Suppressor macrophage treated with lipopolysaccharide for 4 hours (primary cell): ENCODE data around the gene SLC45A3.
A peak's percentile ranks its signal among the peaks of the same experiment; 100 is the strongest.
"Not testable (repeated sequence)": the region's sequence is repeated elsewhere in the genome, so short reads cannot be mapped to it uniquely, and the experiment has no call there.

ENCODE experiments used
- DNase-seq: peaks from one replicate; pipeline ENCODE4 v3.0.0-alpha.2; 2020

Gene SLC45A3

DNA sequence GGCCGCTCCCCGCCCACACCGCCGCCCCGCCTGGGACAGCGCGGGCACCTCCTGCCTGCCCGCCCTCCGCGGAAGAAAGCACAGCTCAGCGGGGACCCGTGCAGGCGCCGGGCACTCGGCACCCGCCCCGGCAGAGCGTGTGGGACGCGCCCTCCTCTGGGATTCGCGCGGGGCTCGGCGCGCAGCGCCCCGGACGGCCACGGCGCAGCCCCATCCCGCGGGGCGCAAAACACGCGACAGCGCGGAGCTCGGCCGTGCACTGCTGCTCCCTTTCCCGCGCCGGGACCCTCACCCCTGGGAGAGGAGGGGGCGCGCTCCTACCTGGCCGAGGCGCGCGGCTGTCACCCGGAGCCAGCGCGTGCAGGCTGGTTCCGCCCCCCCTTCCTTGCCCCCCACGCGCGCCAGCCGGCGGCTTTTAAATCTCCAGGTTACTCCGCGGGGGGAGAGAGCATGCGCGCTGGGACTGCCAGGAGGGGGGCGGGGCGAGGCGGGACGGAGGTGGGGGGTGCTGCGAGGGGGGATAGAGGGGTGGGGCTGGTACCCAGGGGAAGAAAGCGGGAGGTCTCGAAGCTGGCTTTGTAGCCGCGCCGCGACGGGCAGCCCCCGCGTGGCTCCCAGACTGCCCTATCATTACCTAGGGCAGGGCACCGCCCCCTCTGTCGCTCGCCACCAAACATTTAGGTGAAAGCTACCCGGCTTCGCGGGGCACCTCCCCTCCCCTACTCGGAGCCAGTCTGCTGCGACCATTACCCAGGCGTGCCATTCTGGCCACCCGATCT lies at the start of gene SLC45A3:
SLC45A3 (minus strand) TSS at position 437 of the 779 bp plus-strand sequence. CDS start 15,853 bp downstream, outside the sequence.
- no peak for DNase-seq

- DNase-seq: no peak
Observed at GRCh38 chr1:205726619-205727125, 46.4 kb upstream of the SLC45A3 start.

DNA sequence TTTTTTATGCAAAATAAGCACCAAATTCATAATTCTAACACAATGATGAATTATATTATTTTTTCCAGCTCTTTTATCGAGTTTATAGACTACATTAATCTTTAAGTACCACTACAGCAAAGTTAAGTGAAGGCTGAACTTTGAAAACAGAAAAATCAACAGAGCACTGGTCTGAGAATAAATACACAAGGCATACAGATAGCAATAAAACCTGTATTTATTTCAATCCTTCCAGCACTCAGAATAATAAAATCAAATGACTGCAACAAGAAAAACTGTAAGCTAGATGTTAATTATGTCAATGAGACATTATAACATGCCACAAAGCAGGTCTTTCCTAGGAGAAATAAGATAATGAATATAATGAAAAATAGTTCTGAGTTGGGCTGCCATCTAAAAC lies 45.2 kb upstream of the SLC45A3 start:
- no peak for DNase-seq

DNA sequence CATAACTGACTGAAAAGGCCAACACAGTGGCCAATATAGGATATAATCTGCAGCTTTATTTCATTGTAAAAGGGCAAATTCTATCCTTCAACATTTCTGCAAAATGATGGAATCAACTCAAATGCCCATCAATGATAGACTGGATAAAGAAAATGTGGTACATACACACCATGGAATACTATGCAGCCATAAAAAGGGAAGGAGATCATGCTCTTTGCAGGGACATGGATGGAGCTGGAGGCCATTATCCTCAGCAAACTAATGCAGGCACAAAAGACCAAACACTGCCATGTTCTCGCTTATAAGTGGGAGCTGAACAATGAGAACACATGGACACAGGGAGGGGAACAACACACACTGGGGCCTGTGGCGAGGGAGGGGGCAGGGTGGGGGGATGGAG lies 40.4 kb upstream of the SLC45A3 start:
- DNase-seq: not testable (repeated sequence)

GRCh38 chr1:205719762-205720161 lies 39.5 kb upstream of the SLC45A3 start:
- DNase-seq: no peak

GRCh38 chr1:205719015-205719414 lies 38.7 kb upstream of the SLC45A3 start:
- no peak for DNase-seq

- peak; percentile 23 for DNase-seq
Observed at GRCh38 chr1:205716371-205717132, 36.2 kb upstream of the SLC45A3 start.

DNA sequence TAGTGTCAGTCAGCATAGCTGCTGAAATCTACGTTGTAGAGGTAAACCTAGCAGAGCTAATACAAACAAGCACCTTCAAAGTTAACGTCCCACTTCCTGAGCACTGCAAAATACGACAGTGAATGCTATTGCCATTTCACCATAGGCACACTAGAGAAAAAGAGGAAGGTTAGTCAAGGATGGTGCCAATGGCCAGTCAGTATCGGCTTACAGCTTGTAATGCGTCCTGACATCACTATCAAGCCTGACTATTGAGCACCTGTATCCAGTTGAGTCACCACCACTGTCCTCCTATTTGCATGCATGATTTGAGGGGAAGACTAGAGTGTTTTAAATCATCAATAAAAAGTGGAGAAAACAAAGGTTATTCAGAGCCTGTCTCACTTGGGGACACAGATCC lies 35.3 kb upstream of the SLC45A3 start:
- peak; percentile 61 for DNase-seq

DNA sequence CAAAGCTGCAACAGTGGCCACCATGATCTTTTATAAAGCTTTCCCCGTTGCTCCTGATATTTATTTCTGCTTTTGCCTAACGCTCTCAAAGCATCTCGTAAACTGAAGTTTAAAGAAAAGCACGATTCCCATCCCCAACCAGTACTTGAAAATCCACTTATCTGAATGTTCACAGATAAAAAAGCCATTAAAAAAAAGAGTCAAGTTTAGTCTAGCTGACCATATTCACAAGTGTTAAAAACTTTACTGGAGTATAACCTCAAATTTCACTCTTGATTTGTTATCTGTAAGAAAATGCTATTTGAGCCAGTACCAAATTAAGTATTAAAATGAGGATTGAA lies 34.6 kb upstream of the SLC45A3 start:
- no peak for DNase-seq

GRCh38 chr1:205714190-205714905 lies 34.0 kb upstream of the SLC45A3 start:
- peak; percentile 30 for DNase-seq

GRCh38 chr1:205711105-205712048 lies 31.1 kb upstream of the SLC45A3 start:
- peak; percentile 93 for DNase-seq

- no peak for DNase-seq
Observed at GRCh38 chr1:205710201-205711062, 30.1 kb upstream of the SLC45A3 start.

GRCh38 chr1:205709640-205710039 lies 29.3 kb upstream of the SLC45A3 start:
- DNase-seq: no peak

GRCh38 chr1:205709059-205709398 lies 28.7 kb upstream of the SLC45A3 start:
- no peak for DNase-seq

DNA sequence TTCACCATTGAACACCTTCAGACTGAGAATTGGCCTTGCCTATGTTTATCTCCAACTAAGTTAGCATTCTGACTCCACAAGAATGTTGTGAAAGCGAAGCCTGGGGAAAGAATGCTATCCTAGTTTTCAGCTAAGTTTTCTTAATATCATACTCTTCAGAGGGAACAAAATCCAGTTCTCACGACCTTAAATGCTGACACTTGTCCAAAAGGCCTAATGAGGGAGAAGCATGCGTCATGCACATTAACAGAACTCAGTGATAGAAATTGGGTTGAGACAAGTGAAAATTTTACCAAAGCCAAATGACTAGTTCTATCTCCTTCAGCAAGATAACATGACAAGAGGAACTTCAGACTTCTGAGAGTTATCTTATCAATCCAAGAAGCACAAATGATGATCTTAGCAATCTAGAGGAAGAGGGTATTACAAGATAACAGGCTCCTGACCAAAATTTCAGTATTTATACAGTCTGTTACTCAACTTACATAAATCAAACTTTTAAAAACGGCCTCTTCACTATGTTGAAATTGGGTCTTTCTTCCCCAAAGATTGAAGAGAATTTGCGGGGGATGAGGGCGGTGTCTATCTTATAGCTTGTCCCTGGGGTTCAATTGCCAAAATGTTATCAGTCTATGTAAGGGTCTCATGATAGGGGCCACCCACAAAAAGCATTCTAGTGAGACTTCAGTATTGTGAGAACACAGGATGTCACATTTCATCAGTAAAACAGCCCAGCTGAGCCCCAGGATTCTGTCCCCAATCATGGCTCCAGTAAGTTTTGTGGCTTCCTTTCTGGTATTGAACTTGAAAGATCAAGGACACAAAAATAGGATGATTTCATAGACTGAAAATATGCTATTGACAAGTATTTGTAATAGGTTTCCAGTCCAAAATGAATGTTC lies 26.5 kb upstream of the SLC45A3 start:
- DNase-seq: peak; percentile 35

DNA sequence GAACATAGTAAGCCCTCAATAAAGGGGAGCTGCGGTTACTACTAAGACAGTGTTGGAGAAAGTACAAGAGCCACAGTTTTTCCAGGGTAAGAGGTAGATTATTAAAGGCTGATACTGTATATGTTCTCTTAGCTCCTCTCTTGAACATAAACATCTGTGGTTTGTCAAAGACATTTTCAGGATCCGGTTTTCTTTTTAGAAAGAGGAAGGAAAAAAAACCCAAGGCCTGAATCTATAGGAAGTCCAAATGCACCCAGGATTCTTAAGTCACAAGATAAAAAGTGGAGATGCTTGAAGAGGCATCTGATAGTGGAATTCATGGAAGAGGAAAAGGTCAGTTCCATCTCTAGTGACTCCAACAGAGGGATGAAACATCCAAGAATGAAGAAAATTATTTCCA lies 24.6 kb upstream of the SLC45A3 start:
- DNase-seq: peak; percentile 58

GRCh38 chr1:205703072-205703471 lies 22.8 kb upstream of the SLC45A3 start:
- no peak for DNase-seq

DNA sequence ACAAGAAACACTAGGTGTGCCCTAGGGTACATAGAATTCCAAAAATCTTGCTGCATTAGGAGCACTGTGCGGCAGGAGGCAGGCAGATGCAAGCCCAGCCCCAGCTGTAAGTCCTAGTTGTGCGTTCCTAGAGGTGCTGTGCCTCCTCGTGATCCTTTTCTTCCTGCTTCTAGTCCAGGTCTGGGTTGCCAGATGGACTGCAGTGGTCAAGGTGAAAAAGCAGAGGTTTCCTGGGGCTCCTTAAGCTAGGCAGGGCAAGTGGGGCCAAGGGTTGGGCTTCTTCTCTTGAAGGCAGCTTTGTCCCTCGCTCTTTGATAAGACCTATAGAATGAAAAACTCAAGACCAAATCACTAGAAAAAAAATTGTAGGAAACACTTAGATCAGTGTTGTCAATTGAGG lies 21.6 kb upstream of the SLC45A3 start:
- DNase-seq: no peak

DNA sequence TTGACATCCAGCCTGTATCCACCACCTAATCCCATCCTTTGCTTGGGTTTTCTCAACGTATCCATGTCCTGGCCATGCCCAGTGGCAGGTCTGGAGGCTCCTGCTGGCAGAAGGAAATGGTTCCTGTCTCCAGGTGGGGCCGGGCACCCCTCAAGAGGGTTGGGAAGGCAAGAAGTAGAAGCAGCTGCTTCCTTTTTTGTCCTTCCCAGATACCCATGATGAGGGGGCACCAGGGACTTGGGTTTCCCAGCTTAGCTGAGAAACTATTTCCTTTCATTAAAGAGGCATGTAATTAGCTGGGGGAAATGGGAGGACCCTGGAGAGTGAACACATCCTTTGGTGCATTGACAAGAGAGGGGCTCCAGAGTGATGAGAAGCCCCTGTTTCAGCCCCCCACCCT lies 21.1 kb upstream of the SLC45A3 start:
- no peak for DNase-seq

DNA sequence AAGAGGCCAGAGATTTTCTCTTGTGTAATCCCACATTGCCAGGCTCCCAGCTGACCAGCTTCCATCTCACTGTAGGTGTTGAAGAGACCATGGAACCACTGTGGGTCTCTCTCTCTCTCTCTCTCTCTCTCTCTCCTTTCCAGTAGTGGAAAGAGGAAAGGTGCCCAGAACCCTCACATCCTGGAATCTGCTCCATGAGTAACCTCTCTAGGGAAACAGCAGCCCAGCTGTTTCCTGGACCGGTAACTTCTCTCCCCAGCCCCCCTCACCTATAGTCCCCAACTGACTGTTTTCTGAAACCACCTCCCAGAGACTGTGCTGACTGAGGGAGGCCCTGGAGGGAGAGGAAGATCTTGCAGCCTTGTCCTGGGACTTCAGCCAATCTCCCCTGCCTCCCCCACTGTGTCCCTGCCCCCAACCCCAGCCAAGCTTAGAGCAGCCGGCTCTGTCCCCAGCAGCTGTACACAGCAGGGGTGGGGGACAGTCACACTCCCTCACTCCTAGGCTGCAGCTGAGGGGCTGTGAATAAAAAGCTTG lies 20.6 kb upstream of the SLC45A3 start:
- DNase-seq: no peak
